ENCODE data around the gene DLGAP1. TPM values are rescaled to one million over a fixed set of nuclear protein-coding genes. Genes with fewer than 3 reads are reported as not detected.

DLGAP1 gene
- total RNA-seq, 4 donors from 2014 or later, result 0.22 to 1.5 (median 0.56) TPM

DNA sequence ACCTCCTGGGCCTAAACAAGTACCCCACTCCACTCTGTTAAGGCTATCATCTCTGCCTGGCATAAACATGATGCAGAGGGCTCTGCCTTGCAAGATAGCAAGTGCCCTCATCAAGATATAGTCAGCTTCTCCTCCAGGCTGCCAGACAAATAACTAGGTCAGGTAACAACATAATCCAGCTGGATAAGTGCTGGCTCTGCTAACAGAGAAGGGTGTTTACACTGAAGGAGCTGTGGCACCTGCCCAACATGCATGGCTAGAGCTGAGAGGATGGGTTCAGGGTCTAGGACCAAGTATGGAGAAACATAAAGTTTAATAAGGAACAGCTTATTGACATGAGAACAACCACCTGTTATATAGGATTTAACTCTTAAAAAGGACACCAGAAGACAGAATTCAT is 42.8 kb downstream of the DLGAP1 start:
- Histone ChIP-seq H3K9me3 (no peaks in the 10 kb centered on the region), H3K27me3 (no peaks in the 10 kb centered on the region), H3K36me3 (no peaks in the 10 kb centered on the region), H3K4me3 (no peak overlapping the region), H3K4me1 (no peaks in the 10 kb centered on the region), H3K27ac (no peak overlapping the region)
- ATAC-seq, result no peak
- TF ChIP-seq POLR2A (IDR thresholded peaks at IDR 0.05) (no peak), POLR2AphosphoS5 (IDR thresholded peaks at IDR 0.05) (no peak), CTCF (IDR thresholded peaks at IDR 0.05) (no peak), EP300 (IDR thresholded peaks at IDR 0.05) (no peak)

DNA sequence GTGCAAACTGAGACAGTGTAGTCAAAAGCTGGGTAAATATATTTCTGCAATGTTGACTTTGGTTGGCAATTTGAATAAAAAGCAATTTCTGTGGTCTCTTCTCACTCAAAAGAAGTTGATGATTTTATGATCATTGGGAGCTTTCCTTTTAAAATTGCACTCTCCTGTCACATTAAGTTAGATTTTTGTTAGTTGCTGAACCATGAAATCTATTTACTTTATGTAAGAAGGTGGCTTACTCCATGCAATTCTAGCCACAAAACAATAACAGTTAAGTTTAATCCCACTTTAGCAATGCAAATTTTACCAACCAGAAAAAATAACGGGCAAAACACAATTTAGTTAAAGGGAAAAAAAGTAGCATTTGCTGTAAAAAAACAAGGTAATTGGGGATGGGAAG is 48.3 kb downstream of the DLGAP1 start:
- Histone ChIP-seq H3K4me1 (no peaks in the 10 kb centered on the region), H3K27ac (no peak overlapping the region), H3K27me3 (no peaks in the 10 kb centered on the region), H3K36me3 (no peaks in the 10 kb centered on the region), H3K4me3 (no peak overlapping the region), H3K9me3 (no peaks in the 10 kb centered on the region)
- 72 to 86% methylated on average over 1 of the region's 1 CpG for WGBS, 2 donors (ENCODE audit: low coverage in 1 of 2)
- ATAC-seq, result no peak
- TF ChIP-seq POLR2A (IDR thresholded peaks at IDR 0.05), result no peak
- no peak for TF ChIP-seq EP300 (IDR thresholded peaks at IDR 0.05)
- no peak for TF ChIP-seq POLR2AphosphoS5 (IDR thresholded peaks at IDR 0.05)
- TF ChIP-seq CTCF (IDR thresholded peaks at IDR 0.05), result no peak

- no peak for ATAC-seq
- no peaks in the 10 kb centered on the region for H3K27me3 ChIP-seq
- no peak overlapping the region for H3K4me3 ChIP-seq
- no peaks in the 10 kb centered on the region for H3K36me3 ChIP-seq
- H3K27ac ChIP-seq, result no peak overlapping the region
- H3K9me3 ChIP-seq, result no peaks in the 10 kb centered on the region
- H3K4me1 ChIP-seq, result no peaks in the 10 kb centered on the region
- TF ChIP-seq EP300 (IDR thresholded peaks at IDR 0.05), result no peak
- no peak for TF ChIP-seq CTCF (IDR thresholded peaks at IDR 0.05)
- no peak for TF ChIP-seq POLR2AphosphoS5 (IDR thresholded peaks at IDR 0.05)
- TF ChIP-seq POLR2A (IDR thresholded peaks at IDR 0.05), result no peak
- WGBS, 2 donors (ENCODE audit: low coverage in 1 of 2), result 83 to 92% methylated on average over 5 of the region's 5 CpGs
Observed at GRCh38 chr18:4405965-4406364, 49.1 kb downstream of the DLGAP1 start.

GRCh38 chr18:4403836-4404235 is 51.3 kb downstream of the DLGAP1 start:
- Histone ChIP-seq H3K4me3 (no peak overlapping the region), H3K27ac (no peak overlapping the region), H3K4me1 (no peaks in the 10 kb centered on the region), H3K36me3 (no peaks in the 10 kb centered on the region), H3K27me3 (no peaks in the 10 kb centered on the region), H3K9me3 (no peaks in the 10 kb centered on the region)
- WGBS, 2 donors (ENCODE audit: low coverage in 1 of 2), result 38% methylated on average over 1 of the region's 1 CpG; no CpG with 5 or more reads in 1 of the 2 donors
- no peak for TF ChIP-seq POLR2AphosphoS5 (IDR thresholded peaks at IDR 0.05)
- TF ChIP-seq CTCF (IDR thresholded peaks at IDR 0.05), result no peak
- TF ChIP-seq POLR2A (IDR thresholded peaks at IDR 0.05), result no peak
- no peak for TF ChIP-seq EP300 (IDR thresholded peaks at IDR 0.05)
- ATAC-seq, result no peak

DNA sequence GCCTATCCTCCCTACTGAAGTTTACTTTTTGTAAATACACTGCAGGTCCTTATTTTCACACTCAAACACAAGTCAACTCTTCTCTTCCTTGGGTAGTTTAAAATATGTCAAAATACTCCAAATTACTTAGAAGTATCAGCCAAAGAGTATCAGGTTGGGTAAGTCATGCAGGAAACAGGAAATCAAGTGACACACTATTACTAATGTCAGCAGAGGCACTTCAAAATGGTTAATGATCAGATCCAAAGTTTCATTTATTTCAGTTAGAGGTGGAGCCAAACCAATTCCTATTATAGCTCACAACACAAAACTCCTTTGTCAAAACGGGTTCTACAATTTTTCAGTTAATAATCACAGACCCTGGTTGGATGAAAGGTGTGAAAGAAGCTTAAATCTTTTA is 54.2 kb downstream of the DLGAP1 start:
- TF ChIP-seq POLR2A (IDR thresholded peaks at IDR 0.05) (no peak), POLR2AphosphoS5 (IDR thresholded peaks at IDR 0.05) (no peak), EP300 (IDR thresholded peaks at IDR 0.05) (no peak), CTCF (IDR thresholded peaks at IDR 0.05) (no peak)
- no peaks in the 10 kb centered on the region for H3K27me3 ChIP-seq
- no peaks in the 10 kb centered on the region for H3K4me1 ChIP-seq
- no peak overlapping the region for H3K27ac ChIP-seq
- H3K36me3 ChIP-seq, result no peaks in the 10 kb centered on the region
- no peaks in the 10 kb centered on the region for H3K9me3 ChIP-seq
- no peak overlapping the region for H3K4me3 ChIP-seq
- 21 to 33% methylated on average over 1 of the region's 1 CpG for WGBS, 2 donors (ENCODE audit: low coverage in 1 of 2)
- no peak for ATAC-seq

Measured in gastroesophageal sphincter (tissue), 4 donors.